ENCODE data around the gene TSNAX. TPM values are rescaled to one million over a fixed set of nuclear protein-coding genes. Genes with fewer than 3 reads are reported as not detected.

Gene TSNAX
- total RNA-seq, 1 donor from 2014 or later: 38.7 TPM

DNA sequence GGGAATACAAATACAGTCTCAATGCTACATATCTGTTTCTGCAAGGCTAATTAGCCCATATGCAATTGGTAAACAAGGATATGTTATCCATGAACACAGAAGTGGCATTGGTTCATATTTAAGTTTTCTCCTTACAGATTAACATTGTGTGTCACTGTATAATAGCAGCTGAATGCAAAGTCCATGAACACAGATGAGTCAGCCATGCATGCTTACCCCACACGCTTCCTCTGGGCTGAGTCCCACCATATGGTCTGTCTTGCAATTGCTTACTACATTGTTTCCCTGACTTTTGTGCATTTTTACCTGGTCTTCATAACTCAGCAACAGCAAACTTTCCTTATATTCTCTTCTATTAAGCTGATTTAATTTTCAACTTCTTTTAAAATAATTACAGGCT, 41.5 kb upstream of the TSNAX start:
- POLR2A ChIA-PET: no interaction called here
- ATAC-seq (ENCODE audit: low read depth): no peak
- H3K4me3 Mint-ChIP-seq: no peak overlapping the region

DNA sequence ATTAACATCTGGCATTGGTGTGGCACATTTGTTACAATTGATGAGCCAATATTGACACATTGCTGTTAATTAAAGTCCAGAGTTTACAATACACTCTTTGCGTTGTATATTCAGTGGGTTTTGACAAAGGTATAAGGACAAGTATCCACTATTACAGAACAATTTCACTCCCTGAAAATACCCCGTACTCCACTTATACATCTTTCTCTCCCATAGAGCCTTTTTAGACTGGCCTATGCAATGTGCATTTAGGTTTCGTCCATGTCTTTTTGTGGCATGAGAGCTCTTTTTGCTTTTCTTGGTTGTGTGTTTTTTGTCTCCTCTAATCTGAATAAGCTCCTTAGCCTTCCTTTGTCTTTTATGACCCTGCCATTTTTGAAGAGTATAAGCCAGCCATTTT, 40.6 kb upstream of the TSNAX start:
- POLR2A ChIA-PET: no interaction called here
- intact Hi-C loops (cut with micrococcal nuclease): no loop called here

More for the DNA sequence above, 41.5 kb upstream of the TSNAX start:
- Mint-ChIP-seq H3K36me3 (ENCODE audit: low read depth) (no peaks in the 10 kb centered on the region), H3K27ac (no peak overlapping the region), H3K4me1 (no peaks in the 10 kb centered on the region), H3K9me3 (no peaks in the 10 kb centered on the region), H3K27me3 (no peaks in the 10 kb centered on the region)
- CTCF ChIA-PET: no interaction called here
- DNase-seq: no peak
- intact Hi-C loops (cut with micrococcal nuclease): no loop called here
- TF ChIP-seq, protein P1, sequence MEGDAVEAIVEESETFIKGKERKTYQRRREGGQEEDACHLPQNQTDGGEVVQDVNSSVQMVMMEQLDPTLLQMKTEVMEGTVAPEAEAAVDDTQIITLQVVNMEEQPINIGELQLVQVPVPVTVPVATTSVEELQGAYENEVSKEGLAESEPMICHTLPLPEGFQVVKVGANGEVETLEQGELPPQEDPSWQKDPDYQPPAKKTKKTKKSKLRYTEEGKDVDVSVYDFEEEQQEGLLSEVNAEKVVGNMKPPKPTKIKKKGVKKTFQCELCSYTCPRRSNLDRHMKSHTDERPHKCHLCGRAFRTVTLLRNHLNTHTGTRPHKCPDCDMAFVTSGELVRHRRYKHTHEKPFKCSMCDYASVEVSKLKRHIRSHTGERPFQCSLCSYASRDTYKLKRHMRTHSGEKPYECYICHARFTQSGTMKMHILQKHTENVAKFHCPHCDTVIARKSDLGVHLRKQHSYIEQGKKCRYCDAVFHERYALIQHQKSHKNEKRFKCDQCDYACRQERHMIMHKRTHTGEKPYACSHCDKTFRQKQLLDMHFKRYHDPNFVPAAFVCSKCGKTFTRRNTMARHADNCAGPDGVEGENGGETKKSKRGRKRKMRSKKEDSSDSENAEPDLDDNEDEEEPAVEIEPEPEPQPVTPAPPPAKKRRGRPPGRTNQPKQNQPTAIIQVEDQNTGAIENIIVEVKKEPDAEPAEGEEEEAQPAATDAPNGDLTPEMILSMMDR (IDR thresholded peaks at IDR 0.05): no peak

DNA sequence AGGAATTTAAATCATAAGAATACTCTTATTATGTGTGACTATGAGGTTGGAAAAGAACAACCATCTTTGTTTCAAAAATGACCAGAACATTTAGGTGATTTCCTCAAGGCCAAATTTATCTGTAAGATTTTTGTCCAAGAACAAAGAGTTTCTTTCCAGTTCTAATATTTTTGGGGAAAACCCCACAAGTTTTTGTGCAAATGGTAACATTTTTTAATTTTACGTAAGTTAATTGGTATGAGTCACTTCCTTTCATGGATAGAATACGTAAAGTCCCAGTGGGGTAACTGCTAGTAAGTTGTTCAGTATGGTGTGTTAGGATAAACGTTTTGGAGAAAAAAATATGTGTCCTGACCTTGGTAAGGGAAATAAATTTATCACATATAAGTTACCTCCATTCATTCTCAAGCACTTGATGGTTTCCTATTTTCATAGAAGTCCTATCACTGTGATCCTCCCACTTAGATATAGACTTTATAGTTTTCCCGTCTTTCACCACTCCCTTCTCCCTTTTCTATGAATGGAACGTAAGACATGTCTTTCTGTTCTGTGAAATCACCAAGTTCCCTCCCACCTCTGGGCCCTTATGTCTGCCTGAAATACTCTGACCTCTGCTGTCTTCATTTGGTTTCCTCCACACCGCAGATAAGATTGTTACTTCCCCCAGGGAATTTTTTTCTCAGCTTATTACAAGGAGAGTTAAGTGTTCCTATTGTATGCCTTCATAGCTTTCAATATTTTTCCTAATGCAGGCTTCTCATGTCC, 34.9 kb upstream of the TSNAX start:
- Mint-ChIP-seq H3K4me1 (peaks cover 6% of the 10 kb centered on the region), H3K9me3 (peaks cover 11% of the 10 kb centered on the region), H3K36me3 (ENCODE audit: low read depth) (no peaks in the 10 kb centered on the region), H3K27ac (no peak overlapping the region), H3K4me3 (no peak overlapping the region), H3K27me3 (peaks cover 8% of the 10 kb centered on the region)
- ChIA-PET POLR2A (no interaction called here), CTCF (no interaction called here)
- intact Hi-C loops (cut with micrococcal nuclease): no loop called here
- DNase-seq (no peak), ATAC-seq (ENCODE audit: low read depth) (no peak)
- TF ChIP-seq, protein P1 (IDR thresholded peaks at IDR 0.05): no peak

More for the DNA sequence above, 40.6 kb upstream of the TSNAX start:
- DNase-seq: no peak
- Mint-ChIP-seq H3K36me3 (ENCODE audit: low read depth) (no peaks in the 10 kb centered on the region), H3K27ac (no peak overlapping the region), H3K4me3 (no peak overlapping the region), H3K9me3 (no peaks in the 10 kb centered on the region), H3K4me1 (no peaks in the 10 kb centered on the region), H3K27me3 (no peaks in the 10 kb centered on the region)
- CTCF ChIA-PET: no interaction called here
- no peak for ATAC-seq (ENCODE audit: low read depth)
- TF ChIP-seq, protein P1 (IDR thresholded peaks at IDR 0.05): no peak

- no peak overlapping the region for H3K4me3 Mint-ChIP-seq
- CTCF ChIA-PET: no interaction called here
These were observed 33.9 kb upstream of the TSNAX start for GRCh38 chr1:231494439-231495110.

GRCh38 chr1:231497629-231498152, 30.8 kb upstream of the TSNAX start:
- CTCF ChIA-PET: no interaction called here
- DNase-seq (no peak), ATAC-seq (ENCODE audit: low read depth) (no peak)
- Mint-ChIP-seq H3K27me3 (peaks cover 8% of the 10 kb centered on the region), H3K4me1 (peaks cover 6% of the 10 kb centered on the region), H3K36me3 (ENCODE audit: low read depth) (no peaks in the 10 kb centered on the region), H3K27ac (no peak overlapping the region), H3K4me3 (no peak overlapping the region), H3K9me3 (peaks cover 17% of the 10 kb centered on the region)
- intact Hi-C loops (cut with micrococcal nuclease): no loop called here
- POLR2A ChIA-PET: no interaction called here
- TF ChIP-seq, protein P1 (IDR thresholded peaks at IDR 0.05): no peak

More at GRCh38 chr1:231494439-231495110, 33.9 kb upstream of the TSNAX start:
- POLR2A ChIA-PET: no interaction called here
- peaks cover 15% of the 10 kb centered on the region for H3K9me3 Mint-ChIP-seq
- intact Hi-C loops (cut with micrococcal nuclease): no loop called here
- no peak for DNase-seq
- H3K4me1 Mint-ChIP-seq: peaks cover 6% of the 10 kb centered on the region
- no peaks in the 10 kb centered on the region for H3K36me3 Mint-ChIP-seq (ENCODE audit: low read depth)
- H3K27me3 Mint-ChIP-seq: peaks cover 8% of the 10 kb centered on the region
- H3K27ac Mint-ChIP-seq: no peak overlapping the region
- TF ChIP-seq, protein P1 (IDR thresholded peaks at IDR 0.05): no peak
- no peak for ATAC-seq (ENCODE audit: low read depth)

All from activated B cell treated with CpG ODN at 0.5 μM for 24 hours (primary cell).